IPS-15b (cell line): ENCODE measurements around the gene SNAPC5.
A peak's percentile ranks its signal among the peaks of the same experiment; 100 is the strongest.

Experiments
- H3K27me3 ChIP-seq: one replicate; pipeline ENCODE4 v1.6.1; 2013; ENCODE audit warnings: low read length; ENCODE audit not compliant: control insufficient read depth, insufficient read depth
- H3K36me3 ChIP-seq: one replicate; pipeline ENCODE4 v1.6.1; 2013; ENCODE audit warnings: low read length; ENCODE audit not compliant: control insufficient read depth, insufficient read depth
- H3K4me1 ChIP-seq: one replicate; pipeline ENCODE4 v1.6.1; 2013; ENCODE audit warnings: mild to moderate bottlenecking, low read length; ENCODE audit not compliant: control insufficient read depth, insufficient read depth
- H3K4me3 ChIP-seq: one replicate; pipeline ENCODE4 v1.5.1; 2013; ENCODE audit warnings: low read depth, low read length
- H3K9ac ChIP-seq: one replicate; pipeline ENCODE4 v1.6.1; 2013; ENCODE audit warnings: low read depth, mild to moderate bottlenecking, low read length
- H3K9me3 ChIP-seq: one replicate; pipeline ENCODE4 v1.6.1; 2013; ENCODE audit warnings: mild to moderate bottlenecking, low read length; ENCODE audit not compliant: control insufficient read depth, insufficient read depth

Gene SNAPC5, protein sequence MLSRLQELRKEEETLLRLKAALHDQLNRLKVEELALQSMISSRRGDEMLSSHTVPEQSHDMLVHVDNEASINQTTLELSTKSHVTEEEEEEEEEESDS

DNA sequence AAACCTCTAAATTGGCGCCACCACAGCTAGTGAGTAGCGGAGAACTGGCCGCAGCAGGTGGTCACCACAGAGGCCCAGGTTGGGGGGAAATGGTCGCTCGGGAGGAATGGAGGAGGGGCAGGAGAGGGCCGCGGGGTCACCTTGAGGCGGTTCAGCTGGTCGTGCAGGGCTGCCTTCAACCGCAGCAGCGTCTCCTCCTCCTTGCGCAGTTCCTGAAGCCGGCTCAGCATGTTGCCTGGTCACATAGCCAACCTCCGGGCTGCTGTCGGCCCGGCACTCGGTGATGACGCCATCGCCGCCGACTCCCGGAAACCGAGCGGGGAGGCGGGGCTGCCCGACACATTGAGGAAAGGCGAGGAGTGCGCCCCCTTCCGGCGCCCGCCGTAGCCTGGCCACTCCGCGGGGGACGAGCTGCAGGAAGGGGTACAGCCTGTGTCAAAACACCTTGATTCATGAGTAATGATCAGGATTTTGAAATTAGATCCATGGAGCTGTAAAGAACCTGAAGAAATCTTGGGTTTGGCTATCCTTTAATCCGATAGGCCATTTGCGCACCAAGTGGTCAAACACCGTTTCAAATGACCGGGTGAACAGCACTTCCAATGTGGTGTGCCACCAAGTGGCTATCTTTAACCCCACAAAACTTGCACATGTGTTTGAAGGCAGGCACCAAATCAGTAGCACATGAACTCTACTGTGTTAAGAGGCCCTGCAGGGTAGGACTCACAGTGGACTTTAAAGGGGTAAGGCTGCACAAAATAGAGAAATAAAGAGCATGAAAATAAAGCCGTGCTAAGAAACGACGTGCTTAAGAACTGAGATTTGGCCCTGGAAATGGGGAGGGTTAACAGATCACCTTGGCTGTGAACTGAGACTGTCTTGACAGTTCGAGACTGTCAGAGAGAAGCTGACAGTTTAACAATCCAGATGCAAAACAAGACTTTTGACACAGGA lies at the start of gene SNAPC5:
TSS of gene SNAPC5 (minus strand) at position 261 of the 954 bp plus-strand sequence. CDS start at position 230, 31 bp downstream.
- H3K4me1 ChIP-seq = no peaks in the 10 kb centered on the region
- no peaks in the 10 kb centered on the region for H3K9me3 ChIP-seq
- H3K36me3 ChIP-seq = peaks cover 35% of the 10 kb centered on the region
- peak within 1 kb of the TSS; percentile 94 for H3K4me3 ChIP-seq
- peak within 1 kb of the TSS; percentile 98 for H3K9ac ChIP-seq
- H3K27me3 ChIP-seq = no peaks in the 10 kb centered on the region

GRCh38 chr15:66545255-66545654 lies 47.7 kb upstream of the SNAPC5 start:
- no peaks in the 10 kb centered on the region for H3K27me3 ChIP-seq
- H3K9me3 ChIP-seq = no peaks in the 10 kb centered on the region
- no peak overlapping the region for H3K4me3 ChIP-seq
- H3K4me1 ChIP-seq = no peaks in the 10 kb centered on the region
- peaks cover 1% of the 10 kb centered on the region for H3K36me3 ChIP-seq
- no peak overlapping the region for H3K9ac ChIP-seq

- no peaks in the 10 kb centered on the region for H3K9me3 ChIP-seq
- peaks cover 7% of the 10 kb centered on the region for H3K36me3 ChIP-seq
- no peak overlapping the region for H3K9ac ChIP-seq
- H3K4me1 ChIP-seq = no peaks in the 10 kb centered on the region
- no peaks in the 10 kb centered on the region for H3K27me3 ChIP-seq
- H3K4me3 ChIP-seq = no peak overlapping the region
Observed at GRCh38 chr15:66542896-66543295, 45.3 kb upstream of the SNAPC5 start.

DNA sequence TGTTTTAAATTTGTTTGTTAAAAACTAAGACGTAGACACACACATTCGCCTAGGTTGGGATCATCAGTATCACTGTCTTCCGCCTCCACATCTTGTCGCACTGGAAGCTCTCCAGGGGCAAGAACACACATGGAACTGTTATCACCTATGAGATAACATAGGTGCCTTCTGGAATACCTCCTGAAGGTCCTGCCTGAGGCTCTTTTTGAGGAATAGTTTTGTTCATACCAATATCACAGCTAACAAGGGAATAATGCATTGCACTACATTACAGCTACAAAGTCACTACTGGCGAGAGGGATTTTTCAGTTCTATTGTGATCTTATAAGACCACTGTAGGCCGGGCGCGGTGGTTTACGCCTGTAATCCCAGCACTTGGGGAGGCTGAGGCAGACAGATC lies 37.5 kb upstream of the SNAPC5 start:
- H3K27me3 ChIP-seq = no peaks in the 10 kb centered on the region
- H3K9ac ChIP-seq = no peak overlapping the region
- no peak overlapping the region for H3K4me3 ChIP-seq
- no peaks in the 10 kb centered on the region for H3K4me1 ChIP-seq
- peaks cover 8% of the 10 kb centered on the region for H3K36me3 ChIP-seq
- no peaks in the 10 kb centered on the region for H3K9me3 ChIP-seq

GRCh38 chr15:66524838-66525237 lies 27.3 kb upstream of the SNAPC5 start:
- Histone ChIP-seq H3K36me3 (peaks cover 10% of the 10 kb centered on the region), H3K27me3 (no peaks in the 10 kb centered on the region), H3K9me3 (no peaks in the 10 kb centered on the region), H3K9ac (no peak overlapping the region), H3K4me1 (no peaks in the 10 kb centered on the region), H3K4me3 (no peak overlapping the region)

- Histone ChIP-seq H3K4me1 (no peaks in the 10 kb centered on the region), H3K27me3 (no peaks in the 10 kb centered on the region), H3K36me3 (peaks cover 3% of the 10 kb centered on the region), H3K9me3 (no peaks in the 10 kb centered on the region), H3K4me3 (no peak overlapping the region), H3K9ac (no peak overlapping the region)
Observed at GRCh38 chr15:66523926-66524325, 26.4 kb upstream of the SNAPC5 start.

- Histone ChIP-seq H3K4me3 (no peak overlapping the region), H3K4me1 (no peaks in the 10 kb centered on the region), H3K27me3 (no peaks in the 10 kb centered on the region), H3K9me3 (no peaks in the 10 kb centered on the region), H3K9ac (no peak overlapping the region), H3K36me3 (peaks cover 12% of the 10 kb centered on the region)
Observed at GRCh38 chr15:66515901-66516322, 18.4 kb upstream of the SNAPC5 start.

DNA sequence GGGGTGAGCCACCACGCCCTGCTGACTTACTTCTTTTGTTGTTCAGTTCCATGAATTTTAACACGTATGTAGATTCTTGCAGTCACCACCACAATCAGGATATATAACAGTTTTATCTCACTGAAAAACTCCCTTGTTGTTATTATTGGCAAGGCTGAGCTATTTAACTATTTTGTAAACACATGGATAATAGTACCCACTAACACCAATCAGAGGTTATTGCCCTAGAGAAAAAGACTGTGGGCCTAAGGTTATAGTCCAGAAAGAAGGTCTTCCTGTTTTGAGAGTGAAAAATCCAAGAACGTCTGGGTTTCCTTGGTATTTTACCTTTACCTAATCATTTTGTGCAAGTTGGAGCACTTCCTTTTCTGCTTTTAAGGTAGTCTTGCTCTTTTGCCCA lies 17.0 kb upstream of the SNAPC5 start:
- H3K4me1 ChIP-seq = no peaks in the 10 kb centered on the region
- H3K27me3 ChIP-seq = no peaks in the 10 kb centered on the region
- H3K9me3 ChIP-seq = no peaks in the 10 kb centered on the region
- H3K36me3 ChIP-seq = peaks cover 13% of the 10 kb centered on the region
- H3K4me3 ChIP-seq = no peak overlapping the region
- H3K9ac ChIP-seq = no peak overlapping the region

GRCh38 chr15:66508293-66508883 lies 10.8 kb upstream of the SNAPC5 start:
- no peaks in the 10 kb centered on the region for H3K27me3 ChIP-seq
- peaks cover 4% of the 10 kb centered on the region for H3K36me3 ChIP-seq
- H3K9me3 ChIP-seq = no peaks in the 10 kb centered on the region
- H3K9ac ChIP-seq = peak overlapping the region; percentile 18
- H3K4me3 ChIP-seq = no peak overlapping the region
- no peaks in the 10 kb centered on the region for H3K4me1 ChIP-seq

DNA sequence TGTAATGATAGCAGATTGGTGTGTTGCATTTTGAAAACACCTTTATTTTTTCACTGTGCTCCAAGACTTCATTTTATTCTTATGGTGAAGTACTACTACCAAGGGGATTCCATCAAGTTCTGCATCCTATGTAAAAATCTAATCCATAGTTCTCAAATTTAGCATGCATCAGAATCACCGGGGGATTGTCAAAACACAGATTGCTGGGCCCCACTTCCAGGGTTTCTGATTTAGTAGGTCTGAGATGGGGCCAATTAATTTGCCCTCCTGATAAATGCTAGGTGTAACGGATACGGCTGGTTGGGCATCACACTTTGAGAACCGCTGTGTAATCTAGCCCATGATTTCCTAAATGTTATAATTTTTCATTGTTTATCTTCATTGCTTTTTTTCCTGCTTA lies 8.3 kb upstream of the SNAPC5 start:
- peak overlapping the region; percentile 99 for H3K9ac ChIP-seq
- no peaks in the 10 kb centered on the region for H3K4me1 ChIP-seq
- H3K4me3 ChIP-seq = peak overlapping the region; percentile 73
- H3K27me3 ChIP-seq = no peaks in the 10 kb centered on the region
- H3K36me3 ChIP-seq = peaks cover 22% of the 10 kb centered on the region
- no peaks in the 10 kb centered on the region for H3K9me3 ChIP-seq

- H3K9me3 ChIP-seq = no peaks in the 10 kb centered on the region
- H3K36me3 ChIP-seq = peaks cover 22% of the 10 kb centered on the region
- H3K4me1 ChIP-seq = no peaks in the 10 kb centered on the region
- peak overlapping the region; percentile 99 for H3K9ac ChIP-seq
- H3K4me3 ChIP-seq = peak overlapping the region; percentile 73
- H3K27me3 ChIP-seq = no peaks in the 10 kb centered on the region
Observed at GRCh38 chr15:66505430-66505811, 7.9 kb upstream of the SNAPC5 start.
